NK-92 (cell line): Measurements from ENCODE around the gene TFIP11.

Experiments
- DNase-seq: peaks from one replicate; lab custom pipeline; 2025; ENCODE audit not compliant: unreplicated experiment; lab: John Stamatoyannopoulos, UW

TFIP11 gene

DNA sequence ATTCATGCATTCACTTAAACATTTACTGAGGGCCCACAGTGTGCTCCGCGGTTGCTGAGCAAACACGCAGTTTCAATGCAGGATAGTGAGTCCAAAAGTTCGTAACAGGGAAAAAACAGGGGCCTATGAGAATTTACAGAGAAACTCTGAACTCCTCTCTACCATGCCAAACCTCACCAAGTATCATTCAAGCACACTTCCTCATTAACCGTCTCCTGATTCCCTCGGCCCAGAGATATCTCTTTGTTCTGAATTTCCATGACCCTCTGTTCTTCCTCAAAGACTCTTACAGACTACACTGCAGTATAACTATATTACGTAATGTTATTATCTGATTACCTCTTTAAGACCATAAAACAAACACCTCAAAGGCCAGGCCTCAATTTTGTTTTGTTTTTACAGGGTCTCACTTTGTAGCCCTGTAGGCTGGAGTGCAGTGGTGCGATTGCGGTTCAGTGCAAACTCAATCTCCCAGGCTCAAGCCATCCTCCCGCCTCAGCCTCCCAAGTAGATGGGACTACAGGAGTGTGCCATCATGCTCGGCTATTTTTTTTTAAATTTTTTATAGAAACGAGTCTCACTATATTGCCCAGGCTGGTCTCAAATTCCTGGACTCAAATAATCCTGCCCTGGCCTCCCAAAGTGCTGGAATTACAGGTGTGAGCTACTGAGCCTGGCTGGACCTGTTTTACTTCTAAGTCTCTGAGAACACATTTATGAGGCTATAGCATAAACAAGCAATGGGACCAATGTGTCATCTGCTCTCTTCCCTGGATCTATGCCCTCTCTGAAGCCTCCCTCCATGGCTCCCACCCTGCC is 32.3 kb downstream of the TFIP11 start:
- no peak for DNase-seq

GRCh38 chr22:26479043-26479791 is 33.1 kb downstream of the TFIP11 start:
- no peak for DNase-seq

DNA sequence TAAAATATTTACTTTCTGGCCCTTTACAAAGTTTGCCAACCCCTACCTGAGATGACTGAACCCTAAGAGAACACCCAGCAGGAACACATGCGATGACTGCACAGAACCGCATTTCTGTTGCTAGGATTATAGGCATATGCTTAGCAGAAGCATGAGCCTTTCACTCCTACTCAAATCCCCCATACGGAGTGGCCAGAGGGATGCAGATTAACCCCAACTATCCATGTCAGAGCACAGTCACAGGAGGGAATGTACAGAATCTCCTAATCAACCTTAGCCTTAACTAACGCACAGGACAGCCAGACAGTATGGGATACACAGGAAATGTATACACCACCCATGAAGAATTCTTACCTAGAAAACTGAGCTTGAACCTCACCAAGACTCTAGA is 34.9 kb downstream of the TFIP11 start:
- no peak for DNase-seq

DNA sequence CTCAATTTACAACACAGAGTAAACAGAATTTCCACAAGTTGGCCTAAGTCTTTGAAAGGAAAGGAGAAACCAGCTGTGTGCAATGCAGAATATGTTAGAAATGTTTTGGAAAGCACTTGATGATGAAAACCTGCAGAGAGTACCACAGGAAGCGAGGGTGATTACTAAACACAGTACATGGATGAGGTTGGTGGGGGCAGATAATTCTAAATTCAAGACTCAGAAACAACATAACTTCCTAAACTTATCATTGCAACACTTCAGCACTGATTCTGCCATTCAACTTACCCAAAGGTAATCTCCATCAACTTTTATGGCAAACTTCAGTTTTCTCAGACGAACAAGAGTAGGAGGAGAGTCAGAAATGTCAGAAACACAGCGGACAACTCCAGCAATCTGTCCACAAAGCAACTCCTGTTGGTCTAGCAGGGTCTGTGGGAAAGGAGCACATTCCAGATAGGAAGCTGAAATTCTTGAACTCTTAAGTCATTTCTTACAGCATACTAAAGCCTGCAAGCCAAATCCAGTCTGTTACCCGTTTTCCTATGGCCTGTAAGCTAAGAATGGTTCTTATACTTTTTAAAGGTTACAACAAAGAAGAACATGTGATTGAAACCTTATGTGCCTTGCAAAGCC is 35.5 kb downstream of the TFIP11 start:
- DNase-seq: no peak

GRCh38 chr22:26474682-26475081 is 37.6 kb downstream of the TFIP11 start:
- DNase-seq: no peak

- DNase-seq: no peak
Measured at GRCh38 chr22:26471522-26471921, 40.8 kb downstream of the TFIP11 start.

DNA sequence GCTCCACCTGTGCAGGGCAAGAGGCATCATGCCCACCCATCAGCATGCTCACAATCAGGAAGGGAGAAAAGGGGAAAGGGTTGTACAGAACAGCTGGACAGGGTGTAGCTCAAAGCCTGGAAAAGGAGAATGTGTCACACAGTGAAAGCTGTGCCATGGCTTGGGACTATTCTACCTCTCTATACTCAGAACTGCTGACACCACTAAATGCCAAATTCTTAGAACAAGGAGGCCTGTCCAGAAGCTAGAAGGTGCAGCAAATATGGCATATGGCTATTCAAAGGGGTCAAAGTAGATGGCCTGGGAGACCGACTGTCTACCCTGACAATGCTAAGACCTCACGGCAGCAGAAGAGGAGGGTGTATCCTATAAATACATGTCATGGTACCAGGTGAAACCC is 41.5 kb downstream of the TFIP11 start:
- DNase-seq: no peak

DNA sequence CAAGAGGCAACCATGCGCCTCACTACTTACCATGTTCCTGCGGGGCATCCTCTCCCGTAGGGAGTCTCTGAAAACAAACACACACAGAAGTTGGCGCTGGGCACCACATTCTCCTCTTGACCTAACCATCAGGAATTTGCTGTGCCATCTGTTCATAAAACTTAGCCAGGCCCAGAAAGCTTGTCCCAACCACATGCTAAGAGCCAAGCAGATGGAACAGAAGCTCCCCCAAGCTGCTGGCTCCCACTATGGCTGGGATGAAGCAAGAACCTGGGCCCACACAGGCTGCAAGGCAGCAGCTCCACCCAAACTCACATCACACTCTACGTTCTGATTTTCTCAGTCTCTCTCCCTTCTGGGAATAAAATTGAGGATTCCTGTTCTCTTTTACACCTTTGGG is 46.1 kb downstream of the TFIP11 start:
- DNase-seq: no peak

DNA sequence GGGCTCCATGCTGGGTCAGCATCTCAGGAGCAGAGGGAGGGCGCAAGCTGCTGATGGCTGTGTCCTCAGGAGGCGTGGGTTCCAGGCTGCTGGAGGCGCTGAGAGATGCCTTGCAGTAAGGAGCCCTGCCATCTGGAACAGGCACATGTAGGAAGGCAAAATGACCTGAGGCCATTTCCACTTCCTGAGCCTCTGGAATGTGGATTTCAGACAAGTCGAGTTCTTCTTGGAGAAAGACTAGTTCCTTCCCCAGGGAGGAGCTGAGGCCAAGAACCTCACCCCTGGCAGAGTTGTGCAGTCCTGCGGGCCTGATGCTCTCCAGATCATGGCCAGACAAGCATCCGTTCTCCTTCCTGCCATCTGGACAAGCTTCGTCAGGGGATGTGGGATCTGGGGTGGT is 48.0 kb downstream of the TFIP11 start:
- DNase-seq: no peak

DNA sequence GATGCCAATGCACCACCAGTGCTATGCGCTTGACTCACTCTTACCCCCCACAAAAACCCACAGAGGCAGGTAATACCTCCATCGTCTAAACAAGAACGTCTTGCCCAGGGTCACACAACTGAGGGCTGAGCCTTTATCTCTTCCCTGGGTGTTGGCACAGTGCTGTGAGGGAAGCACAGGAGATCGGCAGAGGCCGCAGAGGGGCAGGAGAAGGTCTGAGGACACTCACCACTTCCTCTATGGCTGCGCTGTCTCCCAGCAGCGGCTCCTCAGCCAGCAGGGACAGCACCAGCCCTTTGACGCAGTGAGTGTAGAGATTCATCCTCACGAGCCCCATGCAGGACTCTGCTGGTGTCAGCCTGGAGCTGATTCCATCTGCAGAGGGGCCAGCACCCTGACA is 48.6 kb downstream of the TFIP11 start:
- no peak for DNase-seq

DNA sequence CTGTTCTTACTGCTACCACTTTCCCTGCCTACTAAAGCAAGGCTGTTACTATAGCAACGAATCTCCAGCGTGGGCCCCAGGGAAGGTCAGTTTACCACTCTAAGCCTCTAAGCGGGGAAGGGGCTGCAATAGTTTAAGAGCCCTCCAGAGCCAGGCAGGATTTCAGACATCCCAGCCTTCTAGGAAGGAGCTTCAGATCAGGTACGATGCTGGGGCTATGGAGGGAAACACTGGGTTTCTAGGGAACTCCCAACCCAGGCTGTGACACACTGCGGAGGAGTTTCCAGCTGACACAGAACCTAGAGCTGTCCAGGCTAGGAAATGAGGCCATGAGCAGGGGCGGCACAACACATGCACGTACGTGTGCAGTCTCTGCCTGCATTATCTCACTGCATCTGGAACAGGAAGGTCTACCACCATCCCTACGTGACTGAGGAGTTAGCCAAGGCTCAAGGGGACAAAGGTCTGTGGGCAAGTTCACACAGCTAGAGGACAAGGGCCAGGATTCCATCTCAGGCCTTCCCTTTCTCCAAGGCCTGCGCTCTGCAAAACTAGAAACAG is 49.1 kb downstream of the TFIP11 start:
- no peak for DNase-seq

DNA sequence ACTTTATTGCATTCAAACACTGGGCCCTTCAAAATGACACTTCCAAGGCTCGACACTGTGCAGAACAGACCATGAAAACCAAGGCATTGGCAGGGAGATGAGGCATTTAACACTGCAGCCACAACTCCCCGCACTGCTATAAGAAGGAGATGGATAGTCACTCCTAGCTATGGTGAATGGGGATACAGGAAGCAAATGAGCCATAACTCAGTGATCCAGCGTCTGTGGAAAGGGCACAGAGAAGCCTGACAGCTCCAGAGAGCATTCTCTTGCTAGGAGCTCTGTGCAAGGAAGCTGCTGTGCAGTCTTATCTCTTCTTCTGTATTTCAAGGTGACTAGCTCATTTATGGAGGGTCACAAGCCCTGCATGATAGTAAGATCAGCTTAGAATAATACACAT is 49.6 kb downstream of the TFIP11 start:
- DNase-seq: no peak

DNA sequence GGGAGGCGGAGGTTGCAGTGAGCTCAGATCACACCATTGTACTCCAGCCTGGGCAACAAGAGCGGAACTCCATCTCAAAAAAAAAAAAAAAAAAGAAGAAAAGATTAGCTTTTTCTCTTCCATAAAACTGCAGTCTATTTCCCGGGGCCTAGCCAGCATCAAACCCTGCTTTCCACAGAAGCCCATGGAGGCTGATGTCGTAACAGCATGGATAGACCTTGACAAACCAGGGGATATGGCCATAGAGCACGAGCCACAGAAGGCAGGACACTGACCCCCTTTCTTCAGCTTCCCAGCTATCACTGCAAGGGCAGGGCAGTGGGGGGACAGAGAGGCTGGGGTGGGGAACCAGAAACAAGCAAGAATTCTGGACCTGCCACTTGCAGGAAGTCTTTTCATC is 50.2 kb downstream of the TFIP11 start:
- no peak for DNase-seq

DNA sequence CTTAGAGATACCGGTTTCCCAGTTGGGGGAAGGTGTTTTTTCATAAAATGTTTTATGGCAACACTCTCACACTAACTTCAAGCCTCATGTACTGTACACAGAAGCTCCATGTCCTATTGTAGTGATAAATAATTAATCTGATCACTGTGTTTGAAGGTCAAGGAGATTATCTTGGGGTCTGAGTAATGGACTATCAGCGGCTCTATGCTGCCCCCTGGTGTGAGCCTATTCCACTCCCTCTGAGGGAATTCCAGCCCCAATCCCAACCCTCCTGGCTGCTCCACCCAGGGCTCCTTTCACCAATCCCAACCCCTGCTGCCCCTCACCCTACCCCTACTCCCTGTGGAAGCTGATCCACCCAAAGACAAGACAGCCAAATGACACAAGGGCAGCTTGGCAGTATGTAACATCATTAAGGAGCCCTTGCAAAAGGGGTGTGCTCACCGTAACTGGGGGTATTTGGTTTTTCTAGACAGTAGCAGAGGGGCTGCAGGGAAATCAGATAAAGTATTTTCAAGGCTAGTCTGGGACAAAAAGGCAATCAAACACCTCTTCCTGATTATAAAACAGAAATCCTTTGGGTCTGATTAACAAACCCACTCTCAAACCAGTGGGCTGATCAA is 51.0 kb downstream of the TFIP11 start:
- DNase-seq: no peak

DNA sequence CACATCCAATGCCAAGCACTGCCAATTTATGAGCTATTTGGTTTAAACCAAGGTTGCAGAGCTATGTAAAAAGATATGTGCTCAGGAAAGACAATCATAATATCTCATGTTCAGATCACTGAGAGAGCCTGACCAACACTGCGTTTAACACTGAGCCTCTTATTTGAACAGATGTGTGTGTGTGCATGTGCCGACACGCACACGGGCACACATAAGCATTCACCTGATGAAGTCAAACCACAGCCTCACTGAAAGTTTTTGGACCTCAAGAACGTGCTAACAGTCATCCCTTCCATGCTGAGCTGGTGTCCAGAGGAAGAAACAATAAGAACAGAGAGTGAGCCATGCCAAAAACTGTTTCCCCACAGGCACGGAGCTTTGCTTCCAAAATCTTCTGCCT is 52.1 kb downstream of the TFIP11 start:
- no peak for DNase-seq

GRCh38 chr22:26457661-26458272 is 54.5 kb downstream of the TFIP11 start:
- DNase-seq: no peak

DNA sequence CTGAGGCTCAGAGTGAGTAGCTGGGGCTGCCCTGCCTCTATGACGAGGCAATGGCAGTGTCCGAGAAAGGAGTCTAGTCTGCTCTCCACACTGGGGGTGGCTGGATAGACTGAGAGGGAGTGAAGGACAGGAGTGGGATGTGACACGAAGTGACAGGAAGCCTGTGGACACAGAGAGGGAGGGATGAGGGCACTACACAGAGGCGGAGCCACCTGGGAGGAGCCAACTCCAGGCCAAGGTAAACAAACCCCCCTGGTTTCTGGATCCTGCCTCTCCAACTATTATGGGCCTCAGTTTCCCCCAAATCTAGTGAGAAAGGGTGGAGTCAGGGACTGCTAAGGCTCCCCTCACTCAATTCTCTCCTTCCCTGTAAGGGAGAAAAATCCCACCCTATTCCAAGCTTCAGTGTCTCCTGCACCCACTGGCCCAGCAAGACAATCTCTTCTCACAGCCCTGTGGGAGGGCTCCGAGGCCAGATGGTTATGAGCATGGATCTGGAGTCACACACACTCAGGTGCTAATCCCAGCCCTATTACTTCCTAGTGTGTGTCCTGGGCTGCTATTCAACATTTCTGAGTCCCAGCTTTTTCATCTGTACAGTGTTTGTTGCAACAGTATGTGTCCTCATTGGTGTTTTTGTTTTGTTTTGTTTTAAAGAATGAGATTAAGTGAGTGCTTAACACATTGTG is 58.3 kb downstream of the TFIP11 start:
- no peak for DNase-seq

GRCh38 chr22:26453216-26453615 is 59.1 kb downstream of the TFIP11 start:
- no peak for DNase-seq

DNA sequence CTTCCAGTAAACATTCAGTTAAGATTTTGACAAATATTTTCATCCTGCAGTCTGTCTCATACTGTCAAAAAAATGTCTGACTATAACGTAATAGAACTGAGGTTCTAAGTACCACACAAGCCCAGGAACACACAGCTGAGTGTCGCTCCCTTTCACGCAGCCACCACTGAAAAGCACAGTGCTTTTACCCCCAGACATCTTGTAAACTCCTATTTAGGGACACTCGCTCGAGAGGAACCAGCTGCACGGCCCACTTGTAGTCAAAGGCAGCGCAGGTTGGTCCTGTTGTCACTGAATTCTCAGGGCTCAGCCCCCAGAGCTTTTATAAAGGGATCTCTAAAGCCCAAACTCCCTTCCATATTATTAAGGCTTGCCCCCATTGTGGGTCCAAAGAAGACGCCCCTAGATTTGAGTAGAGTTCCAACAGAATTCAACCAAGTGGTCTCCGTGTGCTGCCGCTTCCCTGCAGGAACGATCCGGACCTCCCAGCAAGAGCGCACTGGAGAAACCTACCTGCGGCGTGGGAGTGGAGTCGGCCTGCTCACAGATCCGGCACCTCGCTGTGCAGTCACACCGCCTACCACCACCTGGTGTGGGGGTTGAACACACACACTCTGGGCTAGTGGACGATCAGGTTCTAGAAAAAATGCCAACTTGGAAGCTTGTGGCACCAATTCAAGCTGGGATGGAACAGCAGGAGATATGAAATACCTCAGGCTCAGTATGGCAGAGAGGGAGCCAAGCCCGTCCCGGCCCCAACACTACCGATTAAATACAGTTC is 59.8 kb downstream of the TFIP11 start:
- DNase-seq: no peak
